ENCODE results near the gene MYO18B. TPM values are rescaled to one million over a fixed set of nuclear protein-coding genes. Genes with fewer than 3 reads are reported as not detected.

The MYO18B gene, protein sequence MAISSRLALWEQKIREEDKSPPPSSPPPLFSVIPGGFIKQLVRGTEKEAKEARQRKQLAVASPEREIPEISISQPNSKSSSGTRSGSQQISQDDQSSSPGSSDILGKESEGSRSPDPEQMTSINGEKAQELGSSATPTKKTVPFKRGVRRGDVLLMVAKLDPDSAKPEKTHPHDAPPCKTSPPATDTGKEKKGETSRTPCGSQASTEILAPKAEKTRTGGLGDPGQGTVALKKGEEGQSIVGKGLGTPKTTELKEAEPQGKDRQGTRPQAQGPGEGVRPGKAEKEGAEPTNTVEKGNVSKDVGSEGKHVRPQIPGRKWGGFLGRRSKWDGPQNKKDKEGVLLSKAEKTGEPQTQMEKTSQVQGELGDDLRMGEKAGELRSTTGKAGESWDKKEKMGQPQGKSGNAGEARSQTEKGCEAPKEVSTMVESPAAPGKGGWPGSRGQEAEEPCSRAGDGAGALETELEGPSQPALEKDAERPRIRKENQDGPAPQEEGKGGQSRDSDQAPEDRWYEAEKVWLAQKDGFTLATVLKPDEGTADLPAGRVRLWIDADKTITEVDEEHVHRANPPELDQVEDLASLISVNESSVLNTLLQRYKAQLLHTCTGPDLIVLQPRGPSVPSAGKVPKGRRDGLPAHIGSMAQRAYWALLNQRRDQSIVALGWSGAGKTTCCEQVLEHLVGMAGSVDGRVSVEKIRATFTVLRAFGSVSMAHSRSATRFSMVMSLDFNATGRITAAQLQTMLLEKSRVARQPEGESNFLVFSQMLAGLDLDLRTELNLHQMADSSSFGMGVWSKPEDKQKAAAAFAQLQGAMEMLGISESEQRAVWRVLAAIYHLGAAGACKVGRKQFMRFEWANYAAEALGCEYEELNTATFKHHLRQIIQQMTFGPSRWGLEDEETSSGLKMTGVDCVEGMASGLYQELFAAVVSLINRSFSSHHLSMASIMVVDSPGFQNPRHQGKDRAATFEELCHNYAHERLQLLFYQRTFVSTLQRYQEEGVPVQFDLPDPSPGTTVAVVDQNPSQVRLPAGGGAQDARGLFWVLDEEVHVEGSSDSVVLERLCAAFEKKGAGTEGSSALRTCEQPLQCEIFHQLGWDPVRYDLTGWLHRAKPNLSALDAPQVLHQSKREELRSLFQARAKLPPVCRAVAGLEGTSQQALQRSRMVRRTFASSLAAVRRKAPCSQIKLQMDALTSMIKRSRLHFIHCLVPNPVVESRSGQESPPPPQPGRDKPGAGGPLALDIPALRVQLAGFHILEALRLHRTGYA (N-terminal part only)
- not detected for total RNA-seq
- long read RNA-seq, partial matches to known transcripts, result 1 of 1 reads
- long read RNA-seq, other reads (novel, unspliced or antisense), result 0 of 1 reads

DNA sequence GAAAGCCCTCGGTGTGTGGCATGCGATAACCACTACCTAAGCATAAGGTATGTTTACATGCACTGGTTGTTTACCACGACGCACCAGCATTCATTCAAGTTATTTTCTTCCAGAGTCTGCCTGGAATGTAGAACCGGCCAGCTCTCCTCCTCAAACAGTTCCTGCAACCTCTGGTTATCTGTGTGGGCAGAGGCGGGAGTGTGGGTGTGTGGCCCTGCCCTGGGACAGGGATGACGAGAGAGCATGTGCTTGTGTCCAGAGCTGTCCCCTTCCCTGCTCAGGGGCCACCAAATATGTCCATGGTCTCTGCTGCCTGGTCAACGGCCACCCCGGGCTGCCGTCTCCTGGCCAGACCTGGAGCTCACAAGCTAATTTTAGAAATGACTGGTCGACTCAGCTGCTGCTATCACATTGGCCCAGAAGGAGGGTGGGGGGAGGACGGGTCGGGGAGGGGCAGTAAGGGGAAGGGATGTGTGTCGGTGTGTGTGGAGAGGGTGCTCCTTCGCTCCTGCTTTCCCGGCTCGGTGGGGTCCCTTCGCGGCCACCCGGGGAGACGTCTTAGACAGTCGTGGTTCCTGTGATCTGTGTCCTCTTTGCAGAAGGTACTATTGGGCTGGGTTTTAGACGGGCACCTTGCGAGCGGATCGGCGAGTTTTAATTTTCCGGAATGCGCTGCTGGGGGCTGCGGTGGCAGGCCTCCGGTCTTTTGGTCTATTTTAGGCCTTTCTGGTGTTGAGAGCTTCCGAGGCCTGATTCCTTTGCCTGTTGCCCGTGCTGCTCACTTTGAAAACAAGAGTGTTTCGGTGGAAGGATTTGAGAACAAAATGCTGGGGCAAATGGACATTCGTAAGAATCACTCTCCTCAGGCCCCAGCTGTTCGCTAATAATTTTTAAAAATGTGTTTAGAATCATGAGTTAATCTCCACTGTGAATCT, at the start of gene MYO18B:
MYO18B (plus strand) TSS at position 497 of the 935 bp plus-strand sequence. CDS start 18,905 bp downstream, outside the sequence.
- peaks cover 9% of the 10 kb centered on the region for H3K27me3 ChIP-seq (ENCODE audit: low read depth)
- no peaks in the 10 kb centered on the region for H3K36me3 ChIP-seq
- no peaks in the 10 kb centered on the region for H3K9me3 ChIP-seq
- DNase-seq (no peak), ATAC-seq (no peak)
- no peak within 1 kb of the TSS for H3K4me3 ChIP-seq
- no peak within 1 kb of the TSS for H3K27ac ChIP-seq
- no peaks in the 10 kb centered on the region for H3K4me1 ChIP-seq
- intact Hi-C loops (cut with DNase I), result no loop called here
- TF ChIP-seq CTCF (IDR thresholded peaks at IDR 0.05), result no peak

DNA sequence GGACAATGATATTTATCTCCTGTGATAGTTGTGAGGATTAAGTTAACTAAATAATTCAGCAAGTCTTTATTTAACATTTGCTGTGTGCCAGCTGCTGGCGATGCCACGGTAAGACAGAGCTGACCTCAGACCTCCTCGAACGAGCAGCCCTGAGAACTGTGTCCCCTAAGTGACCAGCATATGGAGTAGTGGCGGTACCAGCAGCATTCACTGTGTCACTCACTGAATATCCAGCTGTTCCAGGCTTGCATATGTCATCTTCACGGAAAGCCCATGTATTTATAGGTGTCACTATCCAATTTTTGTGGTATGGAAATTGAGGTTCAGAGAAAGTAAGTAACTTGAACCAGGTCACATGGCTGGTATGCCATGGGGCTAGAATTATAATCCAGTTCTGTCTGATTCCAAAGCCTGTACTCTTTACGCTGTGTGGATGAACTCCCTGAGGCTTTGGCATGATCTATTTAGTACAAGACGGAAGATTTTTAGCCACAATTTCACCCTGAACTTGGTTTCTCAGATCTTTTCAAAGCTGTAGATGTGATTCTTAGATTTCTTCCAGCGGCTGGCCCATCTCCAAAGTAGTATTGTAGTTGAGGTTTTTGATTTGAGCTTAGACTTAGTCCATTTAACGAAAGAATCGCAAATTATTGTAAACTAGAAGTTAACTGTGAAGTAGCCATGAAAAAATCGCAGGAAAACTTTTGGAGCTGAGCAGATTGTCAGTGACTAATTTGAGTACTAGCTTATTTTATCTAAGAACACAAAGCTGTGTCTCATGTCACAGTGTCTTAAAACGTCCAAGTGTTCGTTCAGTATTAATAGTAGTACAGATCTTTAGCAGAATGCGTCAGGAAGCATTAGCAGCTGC, 49.4 kb upstream of the MYO18B start:
- Histone ChIP-seq H3K27me3 (ENCODE audit: low read depth) (no peaks in the 10 kb centered on the region), H3K9me3 (no peaks in the 10 kb centered on the region), H3K36me3 (peaks cover 30% of the 10 kb centered on the region), H3K27ac (no peak overlapping the region), H3K4me3 (no peak overlapping the region), H3K4me1 (no peaks in the 10 kb centered on the region)
- DNase-seq (no peak), ATAC-seq (no peak)
- no peak for TF ChIP-seq CTCF (IDR thresholded peaks at IDR 0.05)
- intact Hi-C loops (cut with DNase I), result no loop called here

- H3K9me3 ChIP-seq, result no peaks in the 10 kb centered on the region
- intact Hi-C loops (cut with DNase I), result no loop called here
- no peak overlapping the region for H3K4me3 ChIP-seq
- H3K4me1 ChIP-seq, result no peaks in the 10 kb centered on the region
- peaks cover 30% of the 10 kb centered on the region for H3K36me3 ChIP-seq
- no peaks in the 10 kb centered on the region for H3K27me3 ChIP-seq (ENCODE audit: low read depth)
- no peak overlapping the region for H3K27ac ChIP-seq
- no peak for ATAC-seq
- no peak for TF ChIP-seq CTCF (IDR thresholded peaks at IDR 0.05)
- no peak for DNase-seq
Observed at GRCh38 chr22:25693268-25693565, 48.8 kb upstream of the MYO18B start.

- no peaks in the 10 kb centered on the region for H3K9me3 ChIP-seq
- TF ChIP-seq CTCF (IDR thresholded peaks at IDR 0.05), result no peak
- no peak overlapping the region for H3K27ac ChIP-seq
- H3K4me1 ChIP-seq, result no peaks in the 10 kb centered on the region
- intact Hi-C loops (cut with DNase I), result no loop called here
- H3K27me3 ChIP-seq (ENCODE audit: low read depth), result no peaks in the 10 kb centered on the region
- no peak overlapping the region for H3K4me3 ChIP-seq
- H3K36me3 ChIP-seq, result peaks cover 30% of the 10 kb centered on the region
- DNase-seq (no peak), ATAC-seq (no peak)
Observed at GRCh38 chr22:25694196-25694907, 47.6 kb upstream of the MYO18B start.

Measured in lower lobe of right lung (tissue), 2 donors.